Erythroblast (primary cell): ENCODE results near the gene SFN.

Experiments
- GATA1 ChIP-seq: IDR thresholded peaks from 2 replicates; pipeline ENCODE4 v1.6.1; 2011; ENCODE audit warnings: low read depth, mild to moderate bottlenecking, control low read depth, low read length, moderate library complexity
- POLR2A ChIP-seq: IDR thresholded peaks from 2 replicates; pipeline ENCODE4 v1.6.1; 2011; ENCODE audit warnings: mild to moderate bottlenecking, low read length

- no peak for TF ChIP-seq POLR2A
- no peak for TF ChIP-seq GATA1
Observed at GRCh38 chr1:26853600-26853999, 9.3 kb upstream of the SFN start.
